ENCODE data around the gene KIF26A.

- no peak for TF ChIP-seq POLR2A (IDR thresholded peaks at IDR 0.05; ENCODE audit: low read depth, low read length)
- TF ChIP-seq CTCF (conservative IDR thresholded peaks at IDR 0.05; ENCODE audit: low read depth, low read length) = no peak
- TF ChIP-seq NFE2L2 (IDR thresholded peaks at IDR 0.05; ENCODE audit: low read depth, low read length) = no peak
- TF ChIP-seq MXI1 (IDR thresholded peaks at IDR 0.05; ENCODE audit: borderline replicate concordance, low read depth, low read length) = no peak
- TF ChIP-seq ELK1 (IDR thresholded peaks at IDR 0.05; ENCODE audit: borderline replicate concordance, low read depth, low read length) = no peak
- TF ChIP-seq USF2 (IDR thresholded peaks at IDR 0.05; ENCODE audit: low read depth, low read length) = no peak
- TF ChIP-seq RCOR1 (IDR thresholded peaks at IDR 0.05; ENCODE audit: insufficient replicate concordance, low read length) = no peak
These were observed 62.7 kb downstream of the KIF26A start for GRCh38 chr14:104201063-104201462.

Measured in IMR-90 (cell line).